Calu3 (cell line): ENCODE results near the gene KCNH1. TPM values are rescaled to one million over a fixed set of nuclear protein-coding genes. Genes with fewer than 3 reads are reported as not detected.

Experiments used
- BruUV-seq: library from RNA; stranded (reverse); fragments of 400-500 nt; replicated peaks from 2 replicates; lab custom pipeline; 2021; lab: Mats Ljungman, UMichigan
- CTCF ChIA-PET: fragments of 300-600 bp; sonication (Branson Sonifier 250); formaldehyde crosslinking; loops from one replicate; lab custom pipeline; 2022; ENCODE audit warnings: antibody characterized with exemption; lab: Charles Lee
- DNase-seq: peaks from one replicate; pipeline ENCODE4 v3.0.0; 2022
- H3K27ac Mint-ChIP-seq: one replicate; pipeline ENCODE4 v1.8.0; 2022; ENCODE audit warnings: mixed read lengths; ENCODE audit not compliant: unreplicated experiment
- H3K27me3 Mint-ChIP-seq: one replicate; pipeline ENCODE4 v1.8.0; 2022; ENCODE audit warnings: mixed read lengths; ENCODE audit not compliant: unreplicated experiment
- H3K36me3 Mint-ChIP-seq: one replicate; pipeline ENCODE4 v1.8.0; 2022; ENCODE audit warnings: mild to moderate bottlenecking, moderate library complexity, mixed read lengths; ENCODE audit not compliant: insufficient read depth, unreplicated experiment
- H3K4me1 Mint-ChIP-seq: one replicate; pipeline ENCODE4 v1.8.0; 2022; ENCODE audit warnings: mild to moderate bottlenecking, low read depth, mixed read lengths; ENCODE audit not compliant: unreplicated experiment
- H3K4me3 Mint-ChIP-seq: one replicate; pipeline ENCODE4 v1.8.0; 2022; ENCODE audit warnings: mild to moderate bottlenecking, low read depth, moderate library complexity, mixed read lengths; ENCODE audit not compliant: unreplicated experiment
- H3K9me3 Mint-ChIP-seq: one replicate; pipeline ENCODE4 v1.8.0; 2022; ENCODE audit warnings: low read depth, mixed read lengths; ENCODE audit not compliant: unreplicated experiment
- intact Hi-C: fragments of 100-400 bp; cut with micrococcal nuclease; formaldehyde crosslinking; loops from one replicate; pipeline ENCODE4 v1.10.0; 2022; ENCODE audit not compliant: unreplicated experiment
- total RNA-seq: library from RNA; stranded (reverse); gene quantifications from 2 replicates; pipeline ENCODE4 v1.2.3, GENCODE V29; 2022
- TF ChIP-seq, protein P1 (sequence below): fragments of 200-600 bp; IDR thresholded peaks from one replicate; pipeline ENCODE4 v1.8.0; 2022; ENCODE audit warnings: antibody characterized with exemption; ENCODE audit not compliant: unreplicated experiment

Gene KCNH1
- total RNA-seq, 1 experiment from 2014 or later, result not detected

DNA sequence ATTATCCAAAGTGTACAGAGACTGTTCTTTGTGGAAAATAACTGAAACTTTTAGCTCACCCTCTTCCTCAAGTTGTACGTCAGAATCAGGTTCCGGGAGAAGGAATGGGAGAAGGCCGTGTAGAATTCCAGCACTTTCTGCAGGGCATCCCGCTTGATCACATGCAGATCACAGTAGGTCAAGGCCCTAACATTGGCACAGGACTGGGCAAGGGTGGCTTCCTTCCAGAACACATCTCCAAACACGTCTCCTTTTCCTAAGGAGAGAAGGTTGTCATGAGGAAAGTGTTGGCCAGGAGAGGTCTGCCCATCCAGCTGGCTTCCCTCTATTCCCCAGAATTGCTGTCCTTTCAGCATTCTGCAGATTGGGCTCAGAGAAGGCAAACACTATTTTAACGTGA is 358.7 kb downstream of the KCNH1 start:
- TF ChIP-seq, protein P1, sequence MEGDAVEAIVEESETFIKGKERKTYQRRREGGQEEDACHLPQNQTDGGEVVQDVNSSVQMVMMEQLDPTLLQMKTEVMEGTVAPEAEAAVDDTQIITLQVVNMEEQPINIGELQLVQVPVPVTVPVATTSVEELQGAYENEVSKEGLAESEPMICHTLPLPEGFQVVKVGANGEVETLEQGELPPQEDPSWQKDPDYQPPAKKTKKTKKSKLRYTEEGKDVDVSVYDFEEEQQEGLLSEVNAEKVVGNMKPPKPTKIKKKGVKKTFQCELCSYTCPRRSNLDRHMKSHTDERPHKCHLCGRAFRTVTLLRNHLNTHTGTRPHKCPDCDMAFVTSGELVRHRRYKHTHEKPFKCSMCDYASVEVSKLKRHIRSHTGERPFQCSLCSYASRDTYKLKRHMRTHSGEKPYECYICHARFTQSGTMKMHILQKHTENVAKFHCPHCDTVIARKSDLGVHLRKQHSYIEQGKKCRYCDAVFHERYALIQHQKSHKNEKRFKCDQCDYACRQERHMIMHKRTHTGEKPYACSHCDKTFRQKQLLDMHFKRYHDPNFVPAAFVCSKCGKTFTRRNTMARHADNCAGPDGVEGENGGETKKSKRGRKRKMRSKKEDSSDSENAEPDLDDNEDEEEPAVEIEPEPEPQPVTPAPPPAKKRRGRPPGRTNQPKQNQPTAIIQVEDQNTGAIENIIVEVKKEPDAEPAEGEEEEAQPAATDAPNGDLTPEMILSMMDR, result no peak
- intact Hi-C loops, result no loop called here
- CTCF ChIA-PET, result interaction anchor here (0.6 to 0.7 kb wide), 2 partner anchors 13 to 358 kb away, joined by 3 to 4 read pairs; partner anchors contain the start of gene KCNH1
- DNase-seq, result no peak
- Mint-ChIP-seq H3K27ac (no peak overlapping the region), H3K27me3 (peaks cover 43% of the 10 kb centered on the region), H3K9me3 (no peaks in the 10 kb centered on the region), H3K36me3 (no peaks in the 10 kb centered on the region), H3K4me1 (no peaks in the 10 kb centered on the region), H3K4me3 (no peak overlapping the region)
- no TSS peak for BruUV-seq

DNA sequence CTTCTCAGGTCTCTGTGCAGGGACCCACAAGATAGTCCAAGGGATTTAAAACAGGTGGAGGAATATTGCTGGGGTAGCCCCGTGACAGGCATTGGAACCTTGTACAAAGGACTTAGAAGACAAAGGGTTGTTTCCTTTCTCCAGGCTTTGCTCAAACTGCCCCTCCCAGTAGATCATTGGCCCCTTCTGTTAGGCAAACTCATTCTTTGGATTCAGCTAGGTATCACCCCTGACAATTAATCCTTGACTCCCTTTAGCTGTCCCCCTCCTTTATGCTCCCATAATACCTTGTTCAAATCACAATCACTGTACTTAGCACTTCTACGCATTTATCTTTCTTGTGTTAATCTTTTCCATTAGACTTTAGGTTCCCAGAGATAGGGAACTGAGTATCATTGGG is 360.5 kb downstream of the KCNH1 start:
- no peaks in the 10 kb centered on the region for H3K36me3 Mint-ChIP-seq
- intact Hi-C loops, result no loop called here
- H3K4me1 Mint-ChIP-seq, result no peaks in the 10 kb centered on the region
- no peak overlapping the region for H3K4me3 Mint-ChIP-seq
- TF ChIP-seq, protein P1, result no peak
- no TSS peak for BruUV-seq
- H3K27ac Mint-ChIP-seq, result no peak overlapping the region
- H3K9me3 Mint-ChIP-seq, result no peaks in the 10 kb centered on the region
- H3K27me3 Mint-ChIP-seq, result peaks cover 42% of the 10 kb centered on the region
- CTCF ChIA-PET, result no interaction called here
- DNase-seq, result no peak

DNA sequence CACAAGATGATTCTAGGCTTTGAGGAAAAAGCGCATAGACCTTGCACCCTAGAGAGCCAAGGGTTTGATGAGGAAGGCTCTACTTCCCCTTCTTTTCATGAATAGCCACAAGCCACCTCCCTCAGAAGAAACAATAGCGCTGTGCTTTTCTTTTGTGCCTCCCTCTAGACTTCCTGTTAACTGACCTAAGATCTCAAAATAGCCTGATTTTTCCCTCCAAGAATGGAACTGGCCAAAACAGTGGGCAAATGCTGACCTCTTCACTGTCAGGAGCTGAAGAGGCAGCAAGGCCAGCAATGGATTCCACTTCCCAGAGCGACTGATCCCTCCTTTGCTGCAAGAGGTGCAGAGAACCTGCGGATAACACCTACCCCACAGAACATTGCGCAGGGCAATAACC is 362.8 kb downstream of the KCNH1 start:
- H3K27me3 Mint-ChIP-seq, result peaks cover 57% of the 10 kb centered on the region
- H3K27ac Mint-ChIP-seq, result no peak overlapping the region
- H3K4me3 Mint-ChIP-seq, result no peak overlapping the region
- intact Hi-C loops, result no loop called here
- CTCF ChIA-PET, result no interaction called here
- BruUV-seq, result no TSS peak
- no peaks in the 10 kb centered on the region for H3K36me3 Mint-ChIP-seq
- no peaks in the 10 kb centered on the region for H3K4me1 Mint-ChIP-seq
- DNase-seq, result no peak
- no peaks in the 10 kb centered on the region for H3K9me3 Mint-ChIP-seq
- TF ChIP-seq, protein P1, result no peak

DNA sequence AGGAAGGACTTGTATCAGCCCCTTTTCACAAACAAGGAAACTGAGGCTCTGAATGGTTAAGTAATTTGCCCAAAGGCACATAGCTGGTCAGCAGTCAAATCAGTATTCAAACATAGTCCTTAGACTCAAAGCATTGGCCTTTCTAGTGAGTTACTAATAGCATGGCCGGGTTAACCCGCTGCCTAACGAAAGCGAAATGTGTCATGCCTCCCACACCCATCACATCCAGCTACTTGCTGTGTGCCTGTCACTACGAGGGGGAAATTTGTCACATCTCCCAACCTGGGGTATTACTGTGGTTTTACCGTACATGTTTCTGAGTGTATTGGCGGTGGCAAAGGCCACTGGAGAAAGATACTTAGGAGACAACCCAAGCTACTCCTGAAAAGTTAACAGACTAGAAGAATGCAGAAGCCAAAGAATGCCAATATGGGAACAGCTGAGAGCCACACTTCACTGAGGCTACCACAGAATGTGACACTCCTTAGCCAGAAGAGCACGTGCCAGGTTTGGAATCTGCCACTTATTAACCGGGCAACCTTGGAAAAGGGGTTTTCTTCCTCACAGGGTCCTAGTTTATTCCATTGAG is 363.5 kb downstream of the KCNH1 start:
- no peak for DNase-seq
- no TSS peak for BruUV-seq
- no peaks in the 10 kb centered on the region for H3K9me3 Mint-ChIP-seq
- H3K4me1 Mint-ChIP-seq, result no peaks in the 10 kb centered on the region
- H3K27ac Mint-ChIP-seq, result no peak overlapping the region
- no peaks in the 10 kb centered on the region for H3K36me3 Mint-ChIP-seq
- peaks cover 54% of the 10 kb centered on the region for H3K27me3 Mint-ChIP-seq
- TF ChIP-seq, protein P1, result no peak
- CTCF ChIA-PET, result no interaction called here
- intact Hi-C loops, result no loop called here
- H3K4me3 Mint-ChIP-seq, result no peak overlapping the region
